ENCODE data around the gene EBF3.

GRCh38 chr10:129960481-129961156 lies 3.5 kb downstream of the EBF3 start:
- TF ChIP-seq CTCF (IDR thresholded peaks at IDR 0.05 in 2 of 3, conservative IDR thresholded peaks at IDR 0.05 in 1 of 3; ENCODE audit: borderline replicate concordance in 1 of 3, insufficient read depth in 1 of 3, low read depth in 2 of 3, low read length in 2 of 3) = no peak
- no peak for TF ChIP-seq REST (IDR thresholded peaks at IDR 0.05; ENCODE audit: low read depth)
- no peak for TF ChIP-seq MAX (IDR thresholded peaks at IDR 0.05)
- no peak for TF ChIP-seq EZH2phosphoT487 (IDR thresholded peaks at IDR 0.05; ENCODE audit: borderline replicate concordance)
- no peak for TF ChIP-seq SIN3A (IDR thresholded peaks at IDR 0.05; ENCODE audit: low read depth)
- no peak for TF ChIP-seq POLR2AphosphoS5 (IDR thresholded peaks at IDR 0.05; ENCODE audit: low read depth, low read length)
- no peak for TF ChIP-seq POLR2A (IDR thresholded peaks at IDR 0.05; ENCODE audit: borderline replicate concordance, extremely low read depth, insufficient read depth, insufficient read length)
- no peak for TF ChIP-seq CEBPB (IDR thresholded peaks at IDR 0.05; ENCODE audit: low read depth)
- no peak for TF ChIP-seq ZFX (IDR thresholded peaks at IDR 0.05)
- no peak for TF ChIP-seq SP1 (IDR thresholded peaks at IDR 0.05; ENCODE audit: low read depth)

All from HCT116 (cell line).